Loucy (cell line): Measurements from ENCODE around the gene STXBP6.

Experiments used
- H2AFZ ChIP-seq: fragments of 200-600 bp; sonication (generic); 2 replicates; pipeline ENCODE4 v1.6.0; 2016; ENCODE audit warnings: antibody characterized with exemption, mild to moderate bottlenecking, low read length, moderate library complexity
- H3F3A ChIP-seq: fragments of 200-600 bp; 2 replicates; pipeline ENCODE4 v1.6.0; 2016; ENCODE audit warnings: antibody characterized with exemption, low read depth, mild to moderate bottlenecking
- H3K27me3 ChIP-seq: fragments of 200-600 bp; sonication (generic); 2 replicates; pipeline ENCODE4 v1.6.1; 2014; ENCODE audit warnings: low read length, mild to moderate bottlenecking; ENCODE audit not compliant: insufficient read depth, poor library complexity, severe bottlenecking
- H3K36me3 ChIP-seq: fragments of 200-600 bp; sonication (generic); 2 replicates; pipeline ENCODE4 v1.6.1; 2016; ENCODE audit warnings: low read length; ENCODE audit not compliant: insufficient read depth
- H3K4me1 ChIP-seq: fragments of 200-600 bp; sonication (generic); 2 replicates; pipeline ENCODE4 v1.5.1; 2014; ENCODE audit warnings: low read length, mild to moderate bottlenecking; ENCODE audit not compliant: insufficient read depth, poor library complexity, severe bottlenecking
- H3K4me2 ChIP-seq: fragments of 200-600 bp; sonication (generic); 2 replicates; pipeline ENCODE4 v1.6.0; 2014; ENCODE audit warnings: antibody characterized with exemption, low read length, low read depth, mild to moderate bottlenecking; ENCODE audit not compliant: poor library complexity, severe bottlenecking
- H3K4me3 ChIP-seq: fragments of 200-600 bp; sonication (generic); 2 replicates; pipeline ENCODE4 v1.5.1; 2014; ENCODE audit warnings: low read length, mild to moderate bottlenecking, mixed read lengths; ENCODE audit not compliant: poor library complexity, severe bottlenecking
- H3K79me2 ChIP-seq: fragments of 200-600 bp; sonication (generic); 2 replicates; pipeline ENCODE4 v1.6.1; 2014; ENCODE audit warnings: low read length; ENCODE audit not compliant: insufficient read depth
- H3K9ac ChIP-seq: fragments of 200-600 bp; sonication (generic); 2 replicates; pipeline ENCODE4 v1.6.0; 2014; ENCODE audit warnings: mild to moderate bottlenecking, low read depth, low read length, moderate library complexity; ENCODE audit not compliant: poor library complexity, severe bottlenecking
- H3K9me2 ChIP-seq: fragments of 200-600 bp; sonication (generic); replicated peaks from 2 replicates; pipeline ENCODE4 v1.6.1; 2016; ENCODE audit warnings: low read depth, low read length, mixed read lengths
- H3K9me3 ChIP-seq: fragments of 200-600 bp; sonication (generic); 2 replicates; pipeline ENCODE4 v1.6.1; 2014; ENCODE audit warnings: mild to moderate bottlenecking, antibody characterized with exemption, low read length, low read depth; ENCODE audit not compliant: insufficient read depth
- H4K20me1 ChIP-seq: fragments of 200-600 bp; sonication (generic); 2 replicates; pipeline ENCODE4 v1.6.0; 2014; ENCODE audit warnings: antibody characterized with exemption, low read length, mild to moderate bottlenecking; ENCODE audit not compliant: insufficient read depth, poor library complexity, severe bottlenecking
- CTCF ChIP-seq: fragments of 200-600 bp; sonication (generic); conservative IDR thresholded peaks from 2 replicates; pipeline ENCODE4 v1.5.1; 2014; ENCODE audit warnings: mild to moderate bottlenecking, antibody characterized with exemption, low read length
- EZH2phosphoT487 ChIP-seq: fragments of 200-600 bp; IDR thresholded peaks from 2 replicates; pipeline ENCODE4 v1.6.1; 2018; ENCODE audit warnings: antibody characterized with exemption, mild to moderate bottlenecking, moderate library complexity, borderline replicate concordance

STXBP6 gene

GRCh38 chr14:25033358-25033757 is 16.6 kb downstream of the STXBP6 start:
- no peaks in the 10 kb centered on the region for H4K20me1 ChIP-seq
- H3K4me1 ChIP-seq = no peaks in the 10 kb centered on the region
- no peaks in the 10 kb centered on the region for H3K79me2 ChIP-seq
- H2AFZ ChIP-seq = no peak overlapping the region
- H3K36me3 ChIP-seq = no peaks in the 10 kb centered on the region
- H3K9me2 ChIP-seq = no peaks in the 10 kb centered on the region
- no peaks in the 10 kb centered on the region for H3K27me3 ChIP-seq
- no peaks in the 10 kb centered on the region for H3K9me3 ChIP-seq
- no peak overlapping the region for H3K4me3 ChIP-seq
- no peak overlapping the region for H3K4me2 ChIP-seq
- no peaks in the 10 kb centered on the region for H3F3A ChIP-seq
- TF ChIP-seq CTCF (no peak), EZH2phosphoT487 (no peak)
- no peak overlapping the region for H3K9ac ChIP-seq

- H3F3A ChIP-seq = no peaks in the 10 kb centered on the region
- no peaks in the 10 kb centered on the region for H3K9me2 ChIP-seq
- peak overlapping the region; percentile 53 for H2AFZ ChIP-seq
- TF ChIP-seq EZH2phosphoT487 (no peak), CTCF (peak; percentile 72)
- H3K79me2 ChIP-seq = no peaks in the 10 kb centered on the region
- H3K4me1 ChIP-seq = no peaks in the 10 kb centered on the region
- no peaks in the 10 kb centered on the region for H3K9me3 ChIP-seq
- no peak overlapping the region for H3K4me2 ChIP-seq
- H3K27me3 ChIP-seq = no peaks in the 10 kb centered on the region
- no peaks in the 10 kb centered on the region for H4K20me1 ChIP-seq
- H3K9ac ChIP-seq = no peak overlapping the region
- H3K36me3 ChIP-seq = no peaks in the 10 kb centered on the region
- H3K4me3 ChIP-seq = no peak overlapping the region
Measured at GRCh38 chr14:25032092-25032784, 17.7 kb downstream of the STXBP6 start.

GRCh38 chr14:25026476-25027137 is 23.3 kb downstream of the STXBP6 start:
- Histone ChIP-seq H4K20me1 (no peaks in the 10 kb centered on the region), H3K9me2 (no peaks in the 10 kb centered on the region), H2AFZ (no peak overlapping the region), H3K79me2 (no peaks in the 10 kb centered on the region), H3K9ac (no peak overlapping the region), H3K4me1 (no peaks in the 10 kb centered on the region), H3K36me3 (no peaks in the 10 kb centered on the region), H3K9me3 (no peaks in the 10 kb centered on the region), H3K4me2 (no peak overlapping the region), H3K4me3 (no peak overlapping the region), H3K27me3 (no peaks in the 10 kb centered on the region), H3F3A (no peaks in the 10 kb centered on the region)
- TF ChIP-seq EZH2phosphoT487 (no peak), CTCF (no peak)
